Hematopoietic multipotent progenitor cell treated with erythropoietin and hydrocortisone succinate and interleukin-3 and kit ligand, for 4 days (in vitro differentiated cells): ENCODE results near the gene PIAS2.
"Not testable (repeated sequence)": the region's sequence is repeated elsewhere in the genome, so short reads cannot be mapped to it uniquely, and the experiment has no call there.

Experiments
- DNase-seq: peaks from one replicate; pipeline ENCODE4 v3.0.0-alpha.2; 2015

The PIAS2 gene

DNA sequence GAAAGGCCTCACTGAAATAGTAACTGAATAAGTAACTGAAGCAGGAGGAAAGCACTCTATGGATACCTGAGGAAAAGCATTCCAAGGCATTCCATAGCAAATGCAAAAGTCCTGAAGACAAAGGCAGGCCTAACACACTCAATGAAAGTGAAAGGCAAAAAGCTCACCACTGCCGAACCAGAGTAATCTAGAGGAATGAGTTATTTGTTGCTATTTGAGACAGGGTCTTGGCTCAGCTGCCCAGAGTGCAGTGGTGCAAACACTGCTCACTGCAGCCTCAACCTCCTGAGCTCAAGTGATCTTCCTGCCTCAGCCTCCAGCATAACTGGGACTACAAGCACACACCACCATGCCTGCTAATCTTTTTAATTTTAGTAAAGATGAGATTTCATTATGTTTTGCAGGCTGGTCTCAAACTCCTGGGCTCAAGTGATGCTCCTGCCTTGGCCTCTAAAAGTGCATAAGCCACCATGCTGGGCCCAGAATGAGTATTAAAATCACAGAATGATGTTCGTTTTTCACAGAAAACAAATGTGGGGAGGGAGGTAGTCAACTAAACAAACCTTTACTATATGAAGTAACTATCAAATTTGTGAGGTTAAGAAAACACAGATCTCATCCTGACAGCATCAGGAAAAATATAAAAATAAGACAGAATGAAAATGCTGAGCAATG is 17.9 kb downstream of the PIAS2 start:
- no peak for DNase-seq

DNA sequence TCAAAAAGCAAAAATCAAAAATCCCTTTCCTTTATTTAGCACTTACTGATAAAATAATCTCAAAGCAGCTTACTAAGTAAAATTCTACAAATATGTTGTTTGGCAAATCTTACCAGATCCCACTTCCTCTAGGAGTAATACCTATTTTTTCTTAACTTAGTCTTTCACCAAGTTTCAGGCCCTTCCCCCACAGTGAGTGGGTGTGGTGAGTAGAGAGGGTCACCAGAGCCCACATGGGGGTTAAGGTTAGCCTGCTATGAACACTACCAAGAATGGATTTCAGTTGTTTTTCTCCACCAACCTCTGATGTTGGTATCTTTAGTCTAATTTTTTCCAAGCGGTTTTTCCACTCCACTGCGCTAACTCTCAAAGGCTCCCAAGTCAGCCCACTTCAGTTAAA is 23.2 kb downstream of the PIAS2 start:
- no peak for DNase-seq

DNA sequence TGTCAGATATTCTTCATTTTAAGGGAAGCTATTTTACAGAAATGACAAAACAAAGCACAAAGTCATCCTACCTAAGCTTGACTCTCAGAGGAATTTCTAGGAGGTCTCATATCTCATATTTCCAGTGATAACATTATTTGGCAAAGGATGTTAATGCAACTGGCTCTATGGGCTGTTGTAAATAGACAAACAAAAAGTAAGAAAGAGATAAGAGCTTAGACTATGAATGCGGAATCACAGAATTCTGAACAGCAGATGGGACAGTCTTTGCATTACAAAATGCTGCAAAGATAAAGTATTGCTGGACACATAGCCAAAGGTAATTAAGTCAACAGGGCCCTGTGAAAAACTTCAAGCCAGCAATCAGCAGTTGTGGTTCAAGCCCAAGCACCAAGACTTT is 23.9 kb downstream of the PIAS2 start:
- DNase-seq: no peak

DNA sequence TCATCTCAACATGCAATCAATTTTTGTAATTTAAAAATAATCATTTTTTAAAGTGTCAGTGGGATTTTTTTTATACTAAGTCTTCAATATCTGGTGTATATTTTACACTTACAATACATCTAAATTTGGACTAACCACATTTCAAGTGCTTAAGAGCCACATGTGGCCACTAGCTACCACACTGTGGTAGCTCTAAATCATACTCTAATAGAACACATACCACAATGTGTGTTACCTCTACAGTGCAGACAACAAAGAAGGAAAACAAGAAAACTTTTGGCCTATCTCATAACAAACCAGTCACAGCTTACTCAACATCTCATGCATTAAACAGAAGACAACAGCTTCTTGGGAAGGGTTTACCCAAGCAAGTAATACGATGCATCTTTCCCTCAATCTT is 24.5 kb downstream of the PIAS2 start:
- DNase-seq: no peak

DNA sequence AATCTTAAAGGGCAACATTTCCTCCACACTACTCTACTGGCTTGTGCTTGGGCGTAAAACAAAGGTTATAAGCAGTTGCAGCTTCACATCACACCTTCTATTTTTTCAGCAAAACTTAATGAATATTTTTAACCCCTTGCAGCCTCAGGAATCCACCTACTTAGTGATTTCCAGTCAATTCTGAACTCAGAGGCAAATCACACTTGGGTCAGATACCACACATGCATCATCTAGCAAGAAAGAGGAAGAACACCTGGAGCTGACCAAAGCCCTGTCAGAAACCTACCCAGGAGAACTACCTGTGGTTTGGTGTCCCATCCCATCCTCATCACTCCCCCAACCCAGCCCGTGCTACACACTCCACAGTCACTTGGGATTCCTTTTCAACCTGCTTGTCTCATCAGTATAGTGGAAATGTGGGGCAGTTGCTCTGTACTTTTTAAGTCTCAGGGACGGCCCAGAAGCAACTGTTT is 25.5 kb downstream of the PIAS2 start:
- no peak for DNase-seq

DNA sequence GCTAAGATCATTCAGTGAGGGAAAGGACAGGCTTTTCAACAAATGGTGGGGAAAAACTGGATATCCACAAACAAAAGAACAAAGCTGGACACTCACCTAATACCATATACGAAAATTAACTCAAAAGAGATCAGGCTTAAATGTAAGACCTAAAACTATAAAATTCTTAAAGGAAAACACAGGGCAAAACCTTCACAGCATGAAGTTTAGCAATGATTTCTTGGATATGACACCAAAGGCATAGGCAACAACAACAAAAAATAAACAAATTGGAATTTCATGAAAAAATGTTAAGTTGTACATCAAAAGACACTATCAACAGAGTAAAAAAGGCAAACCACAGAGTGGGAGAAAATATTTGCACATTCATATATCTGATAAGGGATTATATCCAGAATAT is 28.3 kb downstream of the PIAS2 start:
- no peak for DNase-seq

DNA sequence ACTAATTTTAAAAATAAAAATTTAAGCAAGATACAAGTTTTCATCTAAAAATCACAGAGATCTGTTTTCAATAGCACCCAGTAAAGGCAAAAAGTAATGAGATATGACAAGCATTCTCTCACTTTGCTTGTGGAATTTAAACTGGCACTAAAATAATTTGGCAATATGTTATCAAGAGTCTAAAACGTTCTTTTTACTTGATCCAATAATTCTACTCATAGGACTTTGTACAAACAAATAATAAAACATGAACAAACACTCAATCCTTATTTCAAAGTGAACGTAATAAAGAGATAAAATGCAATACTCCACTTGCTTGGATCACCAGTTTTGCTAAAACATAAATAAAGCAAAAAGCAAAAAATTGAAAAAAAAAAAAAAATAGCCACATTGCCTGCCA is 30.4 kb downstream of the PIAS2 start:
- no peak for DNase-seq

DNA sequence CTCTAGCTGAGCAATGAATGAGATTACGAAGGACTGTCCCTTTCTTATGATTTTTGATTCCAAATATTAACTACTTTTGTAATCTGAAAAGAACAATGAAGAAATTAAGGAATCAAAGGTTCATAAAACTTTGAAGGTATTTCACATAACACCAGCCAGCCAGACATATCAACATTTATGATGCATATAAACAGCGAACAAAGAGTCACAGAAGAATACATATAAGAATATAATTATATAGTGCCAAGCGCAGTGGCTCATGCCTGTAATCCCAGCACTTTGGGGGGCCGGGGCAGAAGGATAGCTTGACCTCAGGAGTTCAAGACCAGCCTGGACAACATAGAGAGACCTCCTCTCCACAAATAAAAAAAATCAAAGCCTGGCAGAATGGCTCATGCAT is 34.1 kb downstream of the PIAS2 start:
- no peak for DNase-seq

DNA sequence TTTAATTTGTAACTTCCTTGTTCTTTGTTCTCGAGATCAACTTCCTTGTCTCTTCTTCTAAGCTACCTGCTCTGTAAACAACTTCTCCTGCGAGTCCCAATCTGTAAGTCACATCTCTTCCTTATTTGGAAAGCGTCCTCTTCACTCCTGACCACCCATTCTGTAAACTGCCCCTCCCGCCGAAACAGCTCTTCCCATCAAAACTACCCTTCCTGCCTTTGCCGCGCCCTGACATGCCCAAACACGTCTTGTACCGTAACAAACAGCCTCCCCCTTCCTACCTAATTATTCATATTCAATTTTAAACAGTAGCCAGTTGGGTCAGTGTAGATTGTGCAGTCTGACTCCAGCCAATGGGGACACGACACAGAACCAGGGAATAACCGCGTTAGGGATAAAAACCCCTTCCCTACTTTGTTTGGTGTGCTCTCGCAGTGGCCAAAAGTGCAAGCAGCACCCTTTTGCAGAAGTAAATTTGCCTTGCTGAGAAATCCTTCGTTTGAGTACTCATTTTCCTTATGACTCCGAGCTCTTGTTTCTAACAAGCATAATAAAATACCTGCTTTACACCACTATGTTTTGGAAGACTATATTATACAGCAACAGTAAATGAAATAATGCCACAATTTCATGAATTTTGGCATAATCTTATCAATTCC is 39.8 kb downstream of the PIAS2 start:
- peak; percentile 23 for DNase-seq

DNA sequence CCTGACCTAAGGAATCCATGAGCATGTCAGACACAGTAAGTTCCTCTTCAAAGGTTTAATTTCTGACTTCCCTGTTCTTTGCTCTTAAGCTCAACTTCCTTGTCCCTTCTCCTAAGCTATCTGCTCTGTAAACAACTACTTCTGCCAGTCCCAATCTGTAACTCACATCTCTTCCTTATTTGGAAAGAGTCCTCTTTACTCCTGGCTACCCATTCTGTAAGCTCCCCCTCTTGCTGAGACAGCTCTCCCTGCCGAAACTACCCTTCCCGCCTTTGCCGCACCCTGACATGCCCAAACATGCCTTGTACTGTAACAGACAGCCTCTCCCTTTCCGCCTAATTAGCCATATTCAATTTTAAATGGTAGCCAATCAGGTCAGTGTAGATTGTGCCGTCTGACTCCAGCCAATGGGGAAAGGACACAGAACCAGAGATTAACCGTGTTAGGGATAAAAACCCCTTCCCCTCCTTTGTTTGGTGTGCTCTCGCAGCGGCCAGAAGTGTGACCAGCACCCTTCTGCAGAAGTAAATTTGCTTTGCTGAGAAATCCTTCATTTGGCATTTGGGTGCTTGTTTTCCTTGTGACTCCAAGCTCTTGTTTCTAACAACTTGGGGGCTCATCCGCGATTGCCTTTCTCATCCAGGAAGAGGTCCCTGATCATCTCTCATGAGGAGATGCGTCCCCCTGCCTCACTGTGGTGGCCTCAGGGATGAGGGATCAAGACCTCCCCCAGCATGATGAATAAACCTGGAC is 49.0 kb downstream of the PIAS2 start:
- peak; percentile 11 for DNase-seq

DNA sequence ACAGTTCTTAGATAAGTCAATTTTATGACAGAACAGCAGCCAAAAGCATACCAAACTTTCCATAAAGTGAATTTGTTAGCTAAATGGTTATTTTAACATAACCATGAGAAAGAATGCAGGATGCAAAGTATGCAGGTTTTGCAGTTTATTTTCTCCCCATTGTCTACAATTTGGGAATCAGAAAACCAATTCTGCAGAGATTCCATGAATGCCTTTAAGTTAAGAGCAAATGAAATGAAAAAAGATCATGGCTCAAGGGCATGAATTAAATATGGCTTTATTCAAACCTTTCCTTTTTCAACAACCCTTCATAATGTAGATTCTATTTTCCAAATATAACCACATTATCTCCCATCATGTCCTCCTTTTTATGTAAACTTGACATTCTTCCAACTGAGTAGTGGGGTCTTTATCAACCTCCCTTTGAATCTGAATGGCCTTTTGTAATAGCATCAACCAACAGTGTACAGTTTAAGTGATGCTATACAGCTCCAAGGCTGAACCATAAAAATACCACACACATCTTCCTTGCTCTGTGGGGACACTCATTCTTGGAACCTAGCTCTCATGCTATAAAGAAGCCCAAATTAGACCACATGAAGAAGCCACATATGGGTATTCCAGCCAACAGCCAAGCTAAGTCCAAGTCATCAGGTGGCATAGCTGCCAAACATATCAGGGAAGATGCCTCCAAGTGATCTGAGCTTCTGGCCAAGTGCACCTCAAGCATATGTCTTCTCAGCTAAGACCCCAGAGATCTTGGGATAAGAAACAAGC is 49.8 kb downstream of the PIAS2 start:
- no peak for DNase-seq

DNA sequence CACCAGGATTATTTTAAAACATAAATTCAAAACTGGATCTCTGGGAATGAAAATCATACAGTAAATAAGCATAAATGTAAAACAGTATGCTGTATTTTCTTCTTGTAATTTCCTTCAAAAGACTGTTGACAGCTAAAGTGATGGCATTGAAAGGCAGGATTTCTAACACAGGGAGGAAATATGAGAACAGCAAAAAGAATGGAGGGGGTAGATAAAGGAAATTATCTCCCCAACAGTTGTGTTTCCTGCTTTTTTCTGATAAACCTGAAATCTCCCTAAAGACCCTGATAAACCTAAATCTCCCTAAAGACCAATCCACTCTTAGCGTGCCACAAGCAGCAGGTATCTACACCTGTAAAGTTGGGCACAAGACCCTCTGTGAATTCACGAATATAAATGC is 50.8 kb downstream of the PIAS2 start:
- peak; percentile 32 for DNase-seq

DNA sequence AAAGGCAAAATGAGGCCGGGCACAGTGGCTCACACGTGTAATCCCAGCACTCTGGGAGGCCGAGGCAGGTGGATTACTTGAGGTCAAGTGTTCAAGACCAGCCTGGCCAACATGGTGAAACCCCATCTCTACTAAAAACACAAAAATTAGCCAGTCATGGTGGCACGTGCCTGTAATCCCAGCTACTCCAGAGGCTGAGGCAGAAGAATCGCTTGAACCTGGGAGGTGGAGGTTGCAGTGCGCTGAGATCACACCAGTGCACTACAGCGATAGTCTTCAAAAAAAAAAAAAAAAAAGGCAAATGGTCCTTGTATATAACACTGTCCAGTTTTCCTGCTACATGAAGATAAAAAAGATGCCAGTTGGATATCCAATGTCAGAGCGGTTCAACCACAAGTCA is 52.1 kb downstream of the PIAS2 start:
- DNase-seq: peak; percentile 17

DNA sequence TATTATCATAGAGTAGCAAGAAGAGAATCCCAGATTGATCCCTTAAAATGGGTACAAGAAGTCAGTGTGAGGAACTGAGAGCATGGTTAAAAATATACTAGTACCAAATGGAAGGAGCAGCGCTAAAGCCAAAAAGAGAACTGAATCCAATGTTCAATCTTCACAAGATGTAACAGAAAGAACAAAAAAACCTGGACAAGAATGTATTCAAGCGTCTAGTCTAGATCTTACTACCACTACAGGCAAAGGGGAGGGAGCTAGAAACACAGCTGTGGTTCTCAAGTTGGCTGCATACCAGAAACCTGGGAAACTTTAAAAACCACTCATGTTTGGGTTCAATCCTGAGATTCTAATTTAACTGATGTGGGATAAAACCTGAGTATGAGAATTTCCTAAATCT is 57.5 kb downstream of the PIAS2 start:
- no peak for DNase-seq

DNA sequence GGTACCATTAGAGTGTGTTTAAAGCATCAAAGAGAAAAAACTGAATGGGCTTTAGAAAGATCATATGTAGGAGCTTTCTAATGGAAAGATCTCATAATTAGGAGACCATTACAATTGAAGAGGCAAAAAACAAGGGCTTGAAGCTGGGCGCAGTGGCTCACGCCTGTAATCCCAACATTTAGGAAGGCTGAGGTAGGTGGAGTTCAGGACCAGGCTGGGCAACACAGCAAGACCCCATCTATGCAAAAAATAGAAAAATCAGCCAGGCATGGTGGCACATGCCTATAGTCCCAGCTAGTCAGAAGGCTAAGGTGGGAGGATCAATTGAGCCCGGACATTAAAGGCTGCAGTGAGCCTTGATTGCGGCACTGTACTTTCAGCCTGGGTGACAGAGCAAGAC is 59.0 kb downstream of the PIAS2 start:
- no peak for DNase-seq

DNA sequence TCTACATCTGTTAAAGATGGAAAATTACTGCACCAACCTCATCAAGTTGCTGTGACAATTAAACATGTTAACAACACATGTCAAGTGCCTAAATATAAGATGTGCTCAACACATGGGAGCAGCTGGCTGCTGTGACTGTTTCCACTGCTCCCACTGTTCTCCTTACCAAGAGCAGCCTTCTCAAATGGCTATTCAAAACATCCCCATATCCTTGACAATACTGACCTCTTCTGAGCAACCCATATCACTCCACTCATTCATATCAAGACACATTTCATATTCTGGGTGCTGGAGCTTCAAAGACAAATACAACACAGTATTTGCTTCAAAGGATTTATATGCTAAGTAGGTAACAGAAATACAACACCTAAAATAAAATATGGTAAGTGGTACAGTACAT is 60.3 kb downstream of the PIAS2 start:
- DNase-seq: peak; percentile 20

DNA sequence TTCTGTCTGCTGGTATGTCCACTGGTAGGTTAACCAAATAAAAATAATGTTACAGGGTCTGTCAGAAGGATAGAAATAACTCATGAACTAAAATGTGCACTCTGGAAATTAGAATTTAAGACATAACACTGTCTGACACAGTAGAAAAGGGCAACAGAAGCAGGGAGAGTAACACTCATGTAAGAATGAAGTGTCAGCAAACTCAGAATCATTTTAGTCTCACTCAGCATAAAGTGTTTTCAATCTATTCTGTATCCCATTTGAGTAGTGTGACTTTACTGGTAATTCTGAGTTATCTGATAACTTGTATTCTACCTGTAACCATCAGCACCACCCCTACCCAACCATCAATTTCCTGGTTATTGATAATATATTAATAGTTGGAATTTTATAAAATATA is 68.3 kb downstream of the PIAS2 start:
- DNase-seq: no peak

DNA sequence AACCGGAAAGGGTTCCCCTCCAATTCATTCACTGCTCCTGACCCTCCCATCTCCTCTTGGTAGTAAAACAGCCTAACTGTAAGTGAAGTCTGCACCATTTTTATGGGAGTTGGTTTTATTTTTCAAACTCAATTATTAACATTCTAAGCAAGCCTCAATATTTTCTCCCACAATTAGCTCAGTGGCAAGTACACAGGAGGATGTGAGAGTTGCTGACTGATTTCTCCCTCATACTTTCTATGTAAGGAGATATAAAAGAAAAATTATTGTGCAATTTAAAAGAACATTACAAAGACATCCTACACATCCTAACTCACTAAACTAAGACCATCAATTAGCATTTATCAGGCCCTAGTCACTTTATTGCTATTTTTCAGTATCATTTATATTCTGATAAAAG is 73.9 kb downstream of the PIAS2 start:
- DNase-seq: no peak

DNA sequence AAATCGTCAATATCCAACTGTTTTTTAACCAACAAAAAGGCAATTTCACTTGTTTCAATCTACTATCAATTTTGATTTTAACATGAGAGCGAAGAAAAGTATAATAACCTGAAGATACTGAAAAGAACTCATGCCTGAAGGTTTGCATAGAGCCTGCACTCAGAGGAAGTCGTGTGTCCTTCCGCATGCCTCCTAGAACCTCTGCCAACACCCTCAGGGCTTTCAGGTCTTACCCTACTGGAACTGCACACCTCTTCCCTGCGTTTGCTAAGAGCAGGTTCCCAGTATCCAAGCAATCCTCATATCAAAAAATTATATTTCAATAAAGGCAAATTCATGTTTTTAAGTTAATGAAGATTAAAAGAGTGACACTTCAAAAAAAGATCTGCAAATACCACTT is 74.7 kb downstream of the PIAS2 start:
- DNase-seq: no peak

DNA sequence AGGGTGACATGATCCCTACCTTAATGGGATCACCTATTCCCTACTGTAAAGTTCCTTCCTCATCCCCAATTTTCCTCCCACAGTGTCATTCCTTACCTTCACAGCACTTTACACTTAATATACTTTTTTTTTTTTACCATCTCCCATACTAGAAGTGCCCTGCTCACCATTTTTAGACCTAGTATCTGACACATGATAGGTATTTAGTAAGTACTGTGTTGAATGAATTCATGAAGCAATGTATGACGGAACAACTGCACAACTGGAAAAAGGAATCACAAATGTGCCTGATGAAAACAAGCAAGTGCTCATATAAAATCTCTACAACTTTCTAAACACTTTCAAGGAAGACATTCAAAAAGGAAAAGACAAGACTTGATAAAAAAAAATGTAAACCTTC is 83.4 kb downstream of the PIAS2 start:
- no peak for DNase-seq

DNA sequence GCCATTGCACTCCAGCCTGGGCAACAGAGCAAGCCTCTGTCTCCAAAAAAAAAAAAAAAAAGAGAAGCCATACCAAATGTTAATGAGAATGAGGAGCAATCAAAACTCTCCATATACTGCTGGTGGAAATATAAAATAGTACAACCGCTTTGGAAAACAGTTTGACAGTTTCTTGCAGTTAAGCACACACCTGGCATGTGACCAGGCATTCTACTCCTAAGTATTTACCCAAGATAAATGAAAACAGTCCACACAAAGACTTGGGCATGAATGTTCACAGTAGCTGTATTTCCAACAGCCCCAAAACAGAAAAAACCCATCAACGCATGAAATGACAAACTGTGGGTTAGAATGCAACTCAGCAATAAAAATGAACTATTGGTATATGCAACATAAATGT is 84.5 kb downstream of the PIAS2 start:
- DNase-seq: no peak

DNA sequence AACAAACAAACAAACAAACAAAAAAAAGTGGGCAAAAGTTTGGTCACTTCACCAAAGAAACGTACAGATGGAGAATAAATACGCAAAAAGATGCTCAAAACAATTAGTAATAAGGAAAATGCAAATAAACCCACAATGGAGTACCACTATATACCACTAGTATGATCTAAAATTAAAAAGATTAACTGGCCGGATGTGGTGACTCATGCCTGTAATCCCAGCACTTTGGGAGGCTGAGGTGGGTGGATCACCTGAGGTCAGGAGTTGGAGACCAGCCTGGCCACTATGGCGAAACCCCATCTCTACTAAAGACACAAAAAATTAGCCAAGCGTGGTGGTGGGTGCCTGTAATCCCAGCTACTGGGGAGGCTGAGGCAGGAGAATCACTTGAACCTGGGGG is 84.9 kb downstream of the PIAS2 start:
- DNase-seq: not testable (repeated sequence)

DNA sequence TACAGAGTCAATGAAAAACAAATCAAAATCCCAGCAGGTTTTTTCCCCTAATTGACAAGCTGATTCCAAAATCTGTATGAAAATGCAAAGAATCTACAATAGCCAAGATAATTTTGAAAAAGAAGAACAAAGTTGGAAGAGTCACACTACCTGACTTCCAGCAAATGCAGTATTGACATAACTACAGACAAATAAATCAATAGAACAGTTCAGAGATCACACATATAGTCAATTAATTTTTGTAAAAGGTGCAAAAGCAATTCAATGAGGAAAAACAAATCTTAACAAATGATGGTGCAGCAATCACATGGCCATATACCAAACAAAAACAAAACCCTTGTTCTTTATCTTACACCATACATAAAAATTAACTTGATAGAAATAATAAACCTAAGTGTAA is 85.9 kb downstream of the PIAS2 start:
- no peak for DNase-seq
